Esophagus muscularis mucosa (tissue), 4 donors: ENCODE results near the gene SH3BP5L.

Experiments
- EP300 ChIP-seq: sonication (generic); formaldehyde crosslinking; IDR thresholded peaks from one replicate; pipeline ENCODE4 v1.6.1; 2017; ENCODE audit warnings: antibody characterized with exemption
- POLR2A ChIP-seq: fragments of 450-650 bp; IDR thresholded peaks from one replicate; pipeline ENCODE4 v1.6.1; 2017; ENCODE audit warnings: antibody characterized with exemption, moderate library complexity, mild to moderate bottlenecking, low read depth
- TF ChIP-seq, protein P1 (sequence below), 3 experiments: fragments of 200-600 bp in 2 of 3; fragments of 450-650 bp in 1 of 3; sonication (generic) in 2 of 3; IDR thresholded peaks; one replicate each; pipeline ENCODE4 v1.5.1; 2017 to 2019; ENCODE audit warnings: antibody characterized with exemption in 3 of 3, mild to moderate bottlenecking in 2 of 3, moderate library complexity in 1 of 3

DNA sequence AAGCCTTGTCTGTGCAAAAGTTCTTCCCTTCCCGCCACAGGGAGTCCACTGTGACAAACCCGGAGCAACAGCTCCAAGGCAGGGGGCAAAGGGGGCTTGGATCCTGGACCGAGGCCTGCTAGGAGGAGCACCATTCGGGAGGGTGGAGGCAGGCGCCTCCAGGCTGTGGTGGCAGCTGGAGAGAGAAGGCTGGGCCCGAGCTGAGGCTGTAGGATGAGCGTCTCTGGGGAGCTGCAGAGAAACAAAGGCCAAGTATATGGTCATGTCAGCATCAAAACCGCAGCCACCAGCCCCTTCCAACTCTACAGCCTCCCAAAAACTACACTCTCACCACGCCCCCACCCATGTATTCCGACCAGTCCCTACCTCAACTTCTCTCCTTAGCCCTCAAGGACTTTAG, 579 bp downstream of the SH3BP5L start:
- TF ChIP-seq POLR2A (no peak), EP300 (no peak)
- TF ChIP-seq, protein P1, sequence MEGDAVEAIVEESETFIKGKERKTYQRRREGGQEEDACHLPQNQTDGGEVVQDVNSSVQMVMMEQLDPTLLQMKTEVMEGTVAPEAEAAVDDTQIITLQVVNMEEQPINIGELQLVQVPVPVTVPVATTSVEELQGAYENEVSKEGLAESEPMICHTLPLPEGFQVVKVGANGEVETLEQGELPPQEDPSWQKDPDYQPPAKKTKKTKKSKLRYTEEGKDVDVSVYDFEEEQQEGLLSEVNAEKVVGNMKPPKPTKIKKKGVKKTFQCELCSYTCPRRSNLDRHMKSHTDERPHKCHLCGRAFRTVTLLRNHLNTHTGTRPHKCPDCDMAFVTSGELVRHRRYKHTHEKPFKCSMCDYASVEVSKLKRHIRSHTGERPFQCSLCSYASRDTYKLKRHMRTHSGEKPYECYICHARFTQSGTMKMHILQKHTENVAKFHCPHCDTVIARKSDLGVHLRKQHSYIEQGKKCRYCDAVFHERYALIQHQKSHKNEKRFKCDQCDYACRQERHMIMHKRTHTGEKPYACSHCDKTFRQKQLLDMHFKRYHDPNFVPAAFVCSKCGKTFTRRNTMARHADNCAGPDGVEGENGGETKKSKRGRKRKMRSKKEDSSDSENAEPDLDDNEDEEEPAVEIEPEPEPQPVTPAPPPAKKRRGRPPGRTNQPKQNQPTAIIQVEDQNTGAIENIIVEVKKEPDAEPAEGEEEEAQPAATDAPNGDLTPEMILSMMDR (IDR thresholded peaks at IDR 0.05) = no peak
